Putamen (tissue), 1 donor: ENCODE data around the gene LAGE3.

Source experiments
- DNase-seq: peaks from one replicate; pipeline ENCODE4 v3.0.0-alpha.2; 2016; ENCODE audit warnings: low spot score

LAGE3 gene

GRCh38 chrX:154458116-154458953, 20.7 kb downstream of the LAGE3 start, which contains the start of gene PLXNA3:
PLXNA3 (plus strand) TSS chrX:154458281; CDS start chrX:154460184, 1,903 bp downstream.
- no peak for DNase-seq

GRCh38 chrX:154457491-154458115, 21.5 kb downstream of the LAGE3 start:
- DNase-seq: no peak

DNA sequence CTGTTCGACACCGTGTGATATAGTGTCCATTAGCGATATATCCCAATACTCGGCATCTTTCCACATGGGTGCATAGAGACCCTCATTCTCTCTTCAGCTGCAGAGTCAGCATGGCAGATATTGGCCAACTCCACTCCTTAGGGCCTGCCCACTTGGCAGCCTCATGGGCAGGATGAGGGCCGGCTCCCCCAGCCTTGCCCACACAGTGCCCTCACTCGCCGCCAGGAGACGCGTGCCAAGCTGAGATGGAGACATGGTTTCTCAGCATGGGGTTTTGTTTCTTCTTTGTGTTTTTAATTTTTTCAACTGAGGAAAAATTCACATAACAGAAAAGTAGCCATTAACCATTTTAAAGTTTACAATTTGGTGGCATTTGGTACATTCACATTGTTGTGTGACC, 26.3 kb downstream of the LAGE3 start:
- no peak for DNase-seq

DNA sequence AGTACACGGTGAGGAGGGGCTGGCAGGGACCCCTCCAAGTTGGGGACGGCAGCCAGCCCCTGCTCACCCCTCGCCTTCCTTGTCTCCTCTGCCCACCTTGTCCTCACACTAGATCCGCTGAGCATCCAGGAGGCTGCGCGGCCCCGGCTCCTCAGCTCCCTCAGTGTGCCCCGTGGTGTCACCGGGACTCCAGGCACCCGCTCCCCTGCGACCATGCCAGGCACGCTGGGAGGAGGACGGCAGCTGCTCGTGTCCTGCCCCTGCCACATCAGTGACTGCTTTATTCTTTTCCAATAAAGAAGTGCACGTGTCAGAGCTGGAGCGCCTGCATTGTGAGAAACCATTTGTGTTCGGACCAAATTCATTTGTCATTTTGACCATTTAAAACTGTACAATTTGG, 28.8 kb downstream of the LAGE3 start:
- DNase-seq: no peak

GRCh38 chrX:154449618-154450017, 29.5 kb downstream of the LAGE3 start:
- no peak for DNase-seq

DNA sequence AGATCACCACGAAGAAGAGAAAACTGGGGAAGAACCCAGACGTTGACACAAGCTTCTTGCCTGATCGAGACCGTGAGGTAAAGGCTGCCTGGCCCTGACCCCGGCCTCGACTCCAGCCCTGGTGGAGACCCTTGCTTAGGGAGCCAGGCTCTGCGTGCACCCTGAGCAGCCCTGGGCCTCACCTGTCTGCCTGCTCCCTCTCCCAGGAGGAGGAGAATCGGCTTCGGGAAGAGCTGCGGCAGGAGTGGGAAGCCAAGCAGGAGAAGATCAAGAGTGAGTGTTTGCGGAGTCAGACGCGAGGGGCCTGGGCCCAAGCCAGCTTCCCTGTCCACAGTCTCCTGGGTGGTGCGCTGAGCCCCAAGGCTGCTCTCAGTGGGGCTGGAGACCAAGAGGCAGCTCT, 30.6 kb downstream of the LAGE3 start:
- DNase-seq: no peak

- DNase-seq: no peak
Measured at GRCh38 chrX:154446430-154446829, 32.7 kb downstream of the LAGE3 start.

- DNase-seq: no peak
Measured at GRCh38 chrX:154445776-154446175, 33.3 kb downstream of the LAGE3 start.

- no peak for DNase-seq
Measured at GRCh38 chrX:154444755-154445246, 34.3 kb downstream of the LAGE3 start.

GRCh38 chrX:154443992-154444754, 34.9 kb downstream of the LAGE3 start, which contains the start of gene FAM50A:
FAM50A (plus strand) TSS chrX:154444141; CDS start chrX:154444236, 95 bp downstream.
- DNase-seq: no peak

DNA sequence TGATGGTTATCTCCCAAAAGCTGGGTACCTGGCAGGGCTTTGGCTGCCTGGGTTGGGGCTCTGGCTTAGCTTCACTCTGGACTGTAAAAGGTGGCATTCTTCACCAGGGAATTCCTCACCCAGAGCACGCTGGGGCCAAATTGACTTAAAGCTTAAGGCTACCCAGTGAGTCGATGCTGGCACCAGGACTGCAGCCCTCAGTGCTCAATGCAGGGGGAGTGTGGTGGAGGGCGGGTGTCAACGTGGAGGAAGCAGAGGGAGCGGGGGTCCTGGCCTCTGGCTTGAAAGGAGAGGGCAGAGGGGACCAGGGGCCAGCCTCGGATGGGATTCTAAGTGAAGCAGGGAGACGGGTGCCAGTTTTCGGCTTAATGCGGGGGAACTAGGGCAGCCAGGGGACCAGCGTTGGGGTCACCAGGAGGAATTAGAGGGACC, 35.6 kb downstream of the LAGE3 start:
- no peak for DNase-seq

GRCh38 chrX:154441984-154442707, 36.9 kb downstream of the LAGE3 start:
- no peak for DNase-seq

DNA sequence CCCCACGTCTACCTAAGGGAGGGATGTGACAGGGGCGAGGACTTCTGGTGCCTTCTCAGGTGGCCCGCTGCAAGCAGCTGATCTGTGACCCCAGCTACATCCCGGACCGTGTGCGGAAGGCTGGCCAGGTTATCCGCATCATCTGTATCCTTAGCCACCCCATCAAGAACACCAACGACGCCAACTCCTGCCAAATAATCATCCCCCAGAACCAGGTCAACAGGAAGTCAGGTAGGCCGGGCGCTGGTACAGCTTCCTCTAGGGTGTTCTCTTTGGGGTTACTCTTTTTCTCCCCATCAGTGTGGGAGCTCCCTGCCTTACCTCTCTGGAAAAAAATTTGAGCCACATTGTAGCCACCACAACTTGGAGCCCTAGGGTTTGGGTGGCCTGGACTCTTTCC, 37.5 kb downstream of the LAGE3 start:
- DNase-seq: no peak

GRCh38 chrX:154440623-154441357, 38.3 kb downstream of the LAGE3 start:
- DNase-seq: no peak

- no peak for DNase-seq
Measured at GRCh38 chrX:154439841-154440240, 39.2 kb downstream of the LAGE3 start.

GRCh38 chrX:154437971-154438893, 40.8 kb downstream of the LAGE3 start:
- no peak for DNase-seq

DNA sequence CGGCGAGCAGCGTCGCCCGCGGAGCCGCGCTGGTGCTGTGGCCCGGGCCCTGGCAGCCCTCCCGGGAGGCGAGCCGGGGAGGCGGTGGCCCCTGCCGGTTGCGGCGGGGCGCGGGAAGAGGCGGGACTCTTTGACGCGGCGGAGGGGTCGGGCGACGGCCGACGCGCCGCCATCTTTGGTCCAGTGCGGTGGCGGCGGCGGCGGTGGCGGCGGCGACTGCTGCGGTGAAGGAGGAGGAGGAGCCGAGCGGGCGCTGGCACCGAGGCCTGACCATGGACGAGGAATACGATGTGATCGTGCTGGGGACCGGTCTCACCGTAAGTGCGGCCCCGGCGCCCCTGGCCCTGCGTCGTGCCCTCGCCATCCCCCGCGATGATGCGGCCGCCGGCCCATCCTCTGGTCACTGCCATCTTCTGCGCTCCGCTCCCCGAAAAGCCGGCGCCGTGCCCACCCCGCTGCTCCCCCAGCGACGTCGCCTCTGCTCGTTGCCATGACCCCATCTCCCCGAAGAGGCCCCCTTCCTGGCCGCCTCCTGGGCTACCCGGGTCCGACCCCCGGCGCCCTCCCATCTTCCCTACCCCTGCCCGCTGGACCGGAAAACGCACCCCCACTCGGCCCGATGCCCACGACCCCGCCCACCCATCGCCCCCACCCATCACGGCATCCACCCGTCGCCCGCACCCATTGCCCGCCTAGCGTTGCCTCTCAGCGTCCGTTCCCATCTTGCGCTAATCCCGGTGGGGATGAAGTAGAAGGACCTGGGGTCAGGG, 41.9 kb downstream of the LAGE3 start, which contains the start of gene GDI1:
Gene GDI1, plus strand, starts transcription at position 172 of the 770 bp plus-strand sequence. Its CDS starts 101 bp downstream, at position 273.
- no peak for DNase-seq

- DNase-seq: no peak
Measured at GRCh38 chrX:154436374-154436982, 42.6 kb downstream of the LAGE3 start.
